AML-193 (cell line): ENCODE measurements around the gene AK5.
A peak's percentile ranks its signal among the peaks of the same experiment; 100 is the strongest.
"Not testable (repeated sequence)": the region's sequence is repeated elsewhere in the genome, so short reads cannot be mapped to it uniquely, and the experiment has no call there.

Experiments
- DNase-seq, 2 experiments: peaks; one replicate each; lab custom pipeline; 2025; lab: John Stamatoyannopoulos, UW

Gene AK5

GRCh38 chr1:77499466-77499865 lies 217.6 kb downstream of the AK5 start:
- DNase-seq: no peak

DNA sequence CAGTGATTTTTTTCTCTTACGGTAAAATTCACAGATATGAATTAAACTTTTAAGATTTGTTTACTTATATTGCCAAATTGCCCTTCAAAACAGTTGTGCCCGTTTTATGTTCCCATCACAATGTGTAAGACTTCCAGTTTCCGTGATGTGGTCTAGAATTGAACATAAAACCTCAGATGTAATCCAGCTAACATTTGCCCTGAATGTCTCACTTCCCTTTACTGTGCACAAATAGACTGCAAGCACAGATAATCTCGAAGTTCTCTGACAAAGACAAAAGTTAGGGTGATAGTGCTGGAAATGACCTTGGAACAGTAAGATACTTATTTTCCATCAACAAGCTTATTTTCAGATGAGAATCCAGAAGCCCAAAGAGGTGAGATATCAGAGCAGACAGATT lies 223.2 kb downstream of the AK5 start:
- peak; percentile 49 to 63 for DNase-seq

GRCh38 chr1:77506771-77507170 lies 225.0 kb downstream of the AK5 start:
- no peak for DNase-seq

- no peak for DNase-seq
Observed at GRCh38 chr1:77509051-77509492, 227.3 kb downstream of the AK5 start.

DNA sequence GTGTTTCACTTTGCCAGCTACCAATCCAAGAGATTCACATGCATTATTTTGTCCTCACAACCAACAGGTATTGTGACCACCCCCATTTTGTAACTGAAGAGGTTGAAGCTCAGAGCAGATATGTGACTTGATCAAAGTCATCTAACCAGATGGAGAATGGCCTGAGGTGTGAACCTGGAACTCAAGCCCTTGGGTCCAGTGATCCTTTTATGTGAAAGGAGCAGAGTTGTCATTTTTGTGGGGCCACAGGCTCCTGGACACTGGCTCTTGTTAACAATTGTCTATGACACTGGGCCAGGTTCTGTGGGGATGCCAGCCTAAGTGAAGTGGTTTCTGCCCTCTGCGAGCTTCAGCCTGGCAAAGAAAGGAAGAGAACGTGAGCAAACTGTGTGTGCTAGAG lies 228.1 kb downstream of the AK5 start:
- DNase-seq: no peak

DNA sequence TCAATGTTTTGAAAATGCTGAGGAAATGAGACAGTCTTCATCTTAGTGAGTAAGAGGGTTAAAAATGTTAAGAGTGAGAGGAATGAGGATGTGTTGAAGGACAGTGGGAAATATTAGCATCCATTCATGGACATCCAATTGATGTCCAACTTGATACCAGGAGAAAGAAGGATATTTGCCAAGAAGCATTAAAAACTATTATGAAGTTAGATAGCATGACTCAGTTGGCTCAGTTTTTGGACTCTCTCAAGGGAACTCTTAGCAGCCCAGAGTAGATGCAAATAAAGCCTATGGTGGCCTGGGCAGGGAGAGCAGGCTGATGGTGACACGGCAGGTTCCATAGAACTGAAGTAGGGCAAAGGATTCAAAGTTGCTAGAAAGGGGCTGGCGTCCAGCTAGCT lies 229.6 kb downstream of the AK5 start:
- no peak for DNase-seq

- not testable (repeated sequence) for DNase-seq
Observed at GRCh38 chr1:77512650-77513049, 230.8 kb downstream of the AK5 start.

- DNase-seq: no peak
Observed at GRCh38 chr1:77513839-77514763, 232.3 kb downstream of the AK5 start.

DNA sequence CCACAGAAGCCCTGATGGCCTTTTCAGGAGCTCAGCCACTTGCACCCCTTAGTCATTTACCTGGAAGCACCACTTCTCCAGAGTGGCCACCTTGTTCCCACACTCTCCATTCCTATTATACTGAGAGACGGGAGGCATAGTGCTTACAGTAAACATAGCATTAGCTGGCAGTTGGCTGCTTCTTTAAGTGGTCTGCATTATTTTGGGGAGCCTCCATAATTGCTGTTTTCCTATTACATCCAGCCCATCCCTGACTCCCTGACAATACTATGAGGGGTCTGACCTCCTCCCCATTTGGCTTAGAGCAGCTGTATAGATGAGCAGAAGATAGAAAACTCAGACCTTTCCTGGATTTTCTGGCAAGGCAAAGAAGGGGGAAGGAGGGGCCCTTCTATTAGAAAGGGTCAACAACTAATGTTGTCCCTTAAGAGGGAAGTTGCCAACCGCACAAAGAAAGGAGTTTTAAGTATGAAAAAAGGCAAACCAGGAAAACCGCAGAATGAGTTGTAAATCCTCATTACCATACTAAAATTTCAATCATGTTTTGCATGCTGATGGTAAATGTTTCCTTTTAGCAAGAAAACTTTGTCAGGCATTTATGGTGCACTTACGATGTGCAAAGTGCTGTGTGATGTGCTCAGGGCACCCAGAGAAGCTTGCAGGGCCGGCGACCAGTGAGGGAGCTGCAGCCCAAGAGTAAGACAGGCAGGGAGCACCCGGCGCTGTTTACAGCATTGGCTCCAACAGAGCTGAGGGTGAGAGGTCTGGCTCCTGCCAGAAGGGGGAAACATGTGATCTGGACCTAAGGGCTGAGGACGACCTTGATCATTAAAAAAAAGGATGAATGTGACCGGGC lies 233.3 kb downstream of the AK5 start:
- peak; percentile 53 to 57 for DNase-seq

DNA sequence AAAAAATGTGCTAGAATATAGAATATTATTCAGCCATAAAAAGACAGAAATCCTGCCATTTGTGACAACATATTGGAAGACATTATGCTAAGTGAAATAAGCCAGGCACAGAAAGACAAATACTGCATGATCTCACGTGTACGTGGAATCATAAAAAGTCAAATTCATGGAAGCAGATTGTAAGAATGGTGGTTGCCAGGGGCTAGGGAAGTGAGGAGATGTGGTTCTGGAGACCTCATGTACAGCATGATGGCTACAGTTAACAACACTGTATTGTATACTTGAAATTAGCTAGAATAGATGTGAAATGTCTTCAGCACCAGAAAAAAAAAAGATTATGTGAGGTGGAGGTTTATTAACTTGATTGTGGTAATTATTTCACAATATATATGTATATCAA lies 234.3 kb downstream of the AK5 start:
- no peak for DNase-seq

GRCh38 chr1:77524038-77524437 lies 242.2 kb downstream of the AK5 start:
- no peak for DNase-seq

- DNase-seq: not testable (repeated sequence)
Observed at GRCh38 chr1:77531149-77531548, 249.3 kb downstream of the AK5 start.

DNA sequence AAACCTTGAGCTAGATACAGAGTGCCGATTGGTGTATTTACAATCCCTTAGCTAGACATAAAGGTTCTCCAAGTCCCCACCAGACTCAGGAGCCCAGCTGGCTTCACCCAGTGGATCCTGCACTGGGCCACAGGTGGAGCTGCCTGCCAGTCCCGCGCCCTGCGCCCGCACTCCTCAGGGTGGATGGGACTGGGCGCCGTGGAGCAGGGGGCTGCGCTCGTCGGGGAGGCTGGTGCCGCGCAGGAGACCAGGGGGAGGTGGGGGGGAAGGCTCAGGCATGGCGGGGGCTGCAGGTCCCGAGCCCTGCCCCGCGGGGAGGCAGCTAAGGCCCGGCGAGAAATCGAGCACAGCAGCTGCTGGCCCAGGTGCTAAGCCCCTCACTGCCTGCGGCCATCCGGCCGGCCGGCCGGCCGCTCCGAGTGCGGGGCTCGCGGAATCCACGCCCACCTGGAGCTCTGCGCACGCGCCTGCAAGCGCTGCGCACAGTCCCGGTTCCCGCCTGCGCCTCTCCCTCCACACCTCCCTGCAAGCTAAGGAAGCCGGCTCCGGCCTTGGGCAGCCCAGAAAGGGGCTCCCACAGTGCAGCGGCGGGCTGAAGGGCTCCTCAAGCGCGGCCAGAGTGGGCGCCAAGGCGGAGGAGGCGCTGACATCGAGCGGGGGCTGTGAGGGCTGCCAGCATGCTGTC lies 249.9 kb downstream of the AK5 start:
- DNase-seq: not testable (repeated sequence)

- DNase-seq: no peak
Observed at GRCh38 chr1:77532641-77533040, 250.8 kb downstream of the AK5 start.

- peak; percentile 56 to 57 for DNase-seq
Observed at GRCh38 chr1:77533660-77534305, 252.0 kb downstream of the AK5 start.

GRCh38 chr1:77534456-77534855 lies 252.6 kb downstream of the AK5 start:
- peak; percentile 48 to 57 for DNase-seq

GRCh38 chr1:77536813-77537212 lies 255.0 kb downstream of the AK5 start:
- no peak for DNase-seq

GRCh38 chr1:77538956-77539518 lies 257.2 kb downstream of the AK5 start:
- no peak for DNase-seq

- DNase-seq: no peak
Observed at GRCh38 chr1:77539519-77540142, 257.8 kb downstream of the AK5 start.

- DNase-seq: no peak
Observed at GRCh38 chr1:77540501-77541161, 258.8 kb downstream of the AK5 start.
